ENCODE measurements around the gene RAB32.

The RAB32 gene

GRCh38 chr6:146583966-146584365 lies 40.3 kb downstream of the RAB32 start:
- DNase-seq, result no peak

GRCh38 chr6:146587459-146587858 lies 43.8 kb downstream of the RAB32 start:
- DNase-seq, result no peak

GRCh38 chr6:146590492-146590891 lies 46.9 kb downstream of the RAB32 start:
- no peak for DNase-seq

- no peak for DNase-seq
These were observed 48.8 kb downstream of the RAB32 start for GRCh38 chr6:146592451-146592850.

- DNase-seq, result no peak
These were observed 50.4 kb downstream of the RAB32 start for GRCh38 chr6:146593986-146594385.

- no peak for DNase-seq
These were observed 50.9 kb downstream of the RAB32 start for GRCh38 chr6:146594495-146594894.

GRCh38 chr6:146595972-146596731 lies 52.5 kb downstream of the RAB32 start:
- no peak for DNase-seq

GRCh38 chr6:146598772-146599405 lies 55.3 kb downstream of the RAB32 start, which contains the start of gene ADGB:
Gene ADGB (plus strand): TSS chr6:146598972. CDS start chr6:146599041, 69 bp downstream.
- no peak for DNase-seq

- no peak for DNase-seq
These were observed 57.7 kb downstream of the RAB32 start for GRCh38 chr6:146601352-146601751.

GRCh38 chr6:146602526-146602925 lies 58.9 kb downstream of the RAB32 start:
- DNase-seq, result no peak

All from NCI-H187 treated with DMSO at 0.1 percent for 48 hours (cell line).